ENCODE measurements around the gene SOX30.

Gene SOX30

GRCh38 chr5:157640406-157641066 lies 11.7 kb downstream of the SOX30 start:
- no peak for TF ChIP-seq CTCF (conservative IDR thresholded peaks at IDR 0.05; ENCODE audit: control insufficient read depth, insufficient read depth, low read depth, low read length)
- no peak overlapping the region for H3K4me3 ChIP-seq (ENCODE audit: control insufficient read depth, low read depth, low read length)
- no peak for DNase-seq (ENCODE audit: low read depth)

GRCh38 chr5:157630341-157630740 lies 21.9 kb downstream of the SOX30 start:
- DNase-seq (ENCODE audit: low read depth) = no peak
- TF ChIP-seq CTCF (conservative IDR thresholded peaks at IDR 0.05; ENCODE audit: control insufficient read depth, insufficient read depth, low read depth, low read length) = no peak
- no peak overlapping the region for H3K4me3 ChIP-seq (ENCODE audit: control insufficient read depth, low read depth, low read length)

GRCh38 chr5:157626831-157627230 lies 25.4 kb downstream of the SOX30 start:
- TF ChIP-seq CTCF (conservative IDR thresholded peaks at IDR 0.05; ENCODE audit: control insufficient read depth, insufficient read depth, low read depth, low read length) = no peak
- no peak for DNase-seq (ENCODE audit: low read depth)
- H3K4me3 ChIP-seq (ENCODE audit: control insufficient read depth, low read depth, low read length) = no peak overlapping the region

GRCh38 chr5:157624144-157624543 lies 28.1 kb downstream of the SOX30 start:
- DNase-seq (ENCODE audit: low read depth) = no peak
- TF ChIP-seq CTCF (conservative IDR thresholded peaks at IDR 0.05; ENCODE audit: control insufficient read depth, insufficient read depth, low read depth, low read length) = no peak
- no peak overlapping the region for H3K4me3 ChIP-seq (ENCODE audit: control insufficient read depth, low read depth, low read length)

GRCh38 chr5:157620776-157621175 lies 31.5 kb downstream of the SOX30 start:
- DNase-seq (ENCODE audit: low read depth) = no peak
- no peak for TF ChIP-seq CTCF (conservative IDR thresholded peaks at IDR 0.05; ENCODE audit: control insufficient read depth, insufficient read depth, low read depth, low read length)
- H3K4me3 ChIP-seq (ENCODE audit: control insufficient read depth, low read depth, low read length) = no peak overlapping the region

DNA sequence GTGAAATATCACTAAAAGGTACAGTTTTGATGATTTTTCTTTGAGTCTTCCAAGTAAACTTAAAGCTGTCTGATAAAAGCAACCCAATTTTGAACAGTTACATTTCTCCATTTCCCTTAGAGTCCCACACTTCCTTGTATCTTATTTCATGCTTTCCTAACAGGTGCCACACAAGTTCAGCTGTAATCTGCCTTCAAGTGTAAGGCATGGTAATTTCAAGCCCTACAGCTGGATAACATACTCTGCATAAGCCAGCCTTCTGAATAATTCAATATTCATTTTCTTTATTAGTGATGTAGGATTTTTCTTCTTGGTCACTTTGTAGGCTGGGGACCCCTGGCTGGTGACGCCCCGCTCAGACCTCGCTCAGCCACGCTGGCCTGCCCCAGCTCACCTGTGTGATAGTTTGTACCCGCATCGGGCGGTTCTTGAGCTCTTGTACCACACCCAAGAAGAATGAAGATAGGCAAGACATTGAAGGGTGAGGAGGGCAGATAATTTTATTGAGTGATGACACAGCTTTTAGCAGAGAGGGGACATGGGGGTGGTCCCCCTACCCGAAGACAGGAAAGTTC lies 34.0 kb downstream of the SOX30 start:
- no peak for DNase-seq (ENCODE audit: low read depth)

More for the DNA sequence above, 34.0 kb downstream of the SOX30 start:
- TF ChIP-seq CTCF (conservative IDR thresholded peaks at IDR 0.05; ENCODE audit: control insufficient read depth, insufficient read depth, low read depth, low read length) = no peak
- no peak overlapping the region for H3K4me3 ChIP-seq (ENCODE audit: control insufficient read depth, low read depth, low read length)

Data from fibroblast of mammary gland (primary cell).